ENCODE data around the gene TTLL8. TPM values are rescaled to one million over a fixed set of nuclear protein-coding genes. Genes with fewer than 3 reads are reported as not detected.

Gene TTLL8
- total RNA-seq, 1 experiment from 2014 or later = not detected

DNA sequence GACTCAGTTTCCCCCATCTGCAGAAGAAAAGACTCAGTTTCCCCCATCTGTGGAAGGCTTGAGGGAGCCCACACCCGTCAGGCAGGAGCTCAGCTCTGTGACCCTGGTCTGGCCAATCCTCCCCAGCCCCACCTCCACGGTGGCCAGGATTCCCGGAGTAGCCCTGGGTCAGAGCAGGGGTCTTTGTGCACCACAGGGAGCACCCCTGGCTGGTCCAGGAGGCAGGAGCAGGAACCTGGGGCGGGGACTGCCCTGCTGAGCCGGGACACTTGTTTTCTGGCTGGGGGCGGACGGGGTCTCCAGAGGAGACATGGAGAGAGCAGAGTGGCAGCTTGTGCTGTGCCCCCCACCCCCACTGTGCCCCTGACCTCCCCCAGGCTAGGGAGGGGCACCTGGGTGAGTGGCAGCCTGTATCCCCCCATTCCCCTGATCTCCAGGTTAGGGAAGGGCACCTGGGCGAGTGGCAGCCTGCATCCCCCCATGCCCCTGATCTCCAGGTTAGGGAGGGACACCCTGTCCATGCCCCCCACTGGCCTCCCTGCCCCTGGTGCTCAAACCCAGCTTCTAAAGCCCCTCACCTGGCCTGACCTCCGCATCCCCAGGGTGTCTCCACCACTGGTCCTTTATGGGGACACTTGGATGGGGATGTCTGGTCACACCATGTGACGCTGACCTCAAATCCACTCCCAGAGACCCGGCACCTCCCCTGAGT, 64.3 kb downstream of the TTLL8 start:
- H3K27me3 ChIP-seq (ENCODE audit: insufficient read depth, low read length) = no peaks in the 10 kb centered on the region
- ChIA-PET CTCF (interaction anchor here (1.5 to 2.3 kb wide), 2 partner anchors 13 to 63 kb away, joined by 3 to 8 read pairs; no protein-coding TSS in a partner anchor), POLR2A (no interaction called here), RAD21 (ENCODE audit: low non-redundant PET in 1 of 2, low total read pairs in 2 of 2, uncharacterized antibody in 2 of 2, unreplicated experiment in 2 of 2) (interaction anchor here in 1 of 2 experiments (0.8 kb wide), 1 partner anchor 23 kb away, joined by 3 read pairs; no protein-coding TSS in a partner anchor)
- no peak for TF ChIP-seq ELF1 (IDR thresholded peaks at IDR 0.05; ENCODE audit: borderline replicate concordance, low read depth)
- TF ChIP-seq, protein P1, sequence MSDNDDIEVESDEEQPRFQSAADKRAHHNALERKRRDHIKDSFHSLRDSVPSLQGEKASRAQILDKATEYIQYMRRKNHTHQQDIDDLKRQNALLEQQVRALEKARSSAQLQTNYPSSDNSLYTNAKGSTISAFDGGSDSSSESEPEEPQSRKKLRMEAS (IDR thresholded peaks at IDR 0.05) = no peak
- TF ChIP-seq SIN3A (IDR thresholded peaks at IDR 0.05; ENCODE audit: low read depth) = no peak
- TF ChIP-seq JUND (IDR thresholded peaks at IDR 0.05) = no peak
- no peak for TF ChIP-seq CEBPB (IDR thresholded peaks at IDR 0.05; ENCODE audit: low read depth)
- TF ChIP-seq, protein P2, sequence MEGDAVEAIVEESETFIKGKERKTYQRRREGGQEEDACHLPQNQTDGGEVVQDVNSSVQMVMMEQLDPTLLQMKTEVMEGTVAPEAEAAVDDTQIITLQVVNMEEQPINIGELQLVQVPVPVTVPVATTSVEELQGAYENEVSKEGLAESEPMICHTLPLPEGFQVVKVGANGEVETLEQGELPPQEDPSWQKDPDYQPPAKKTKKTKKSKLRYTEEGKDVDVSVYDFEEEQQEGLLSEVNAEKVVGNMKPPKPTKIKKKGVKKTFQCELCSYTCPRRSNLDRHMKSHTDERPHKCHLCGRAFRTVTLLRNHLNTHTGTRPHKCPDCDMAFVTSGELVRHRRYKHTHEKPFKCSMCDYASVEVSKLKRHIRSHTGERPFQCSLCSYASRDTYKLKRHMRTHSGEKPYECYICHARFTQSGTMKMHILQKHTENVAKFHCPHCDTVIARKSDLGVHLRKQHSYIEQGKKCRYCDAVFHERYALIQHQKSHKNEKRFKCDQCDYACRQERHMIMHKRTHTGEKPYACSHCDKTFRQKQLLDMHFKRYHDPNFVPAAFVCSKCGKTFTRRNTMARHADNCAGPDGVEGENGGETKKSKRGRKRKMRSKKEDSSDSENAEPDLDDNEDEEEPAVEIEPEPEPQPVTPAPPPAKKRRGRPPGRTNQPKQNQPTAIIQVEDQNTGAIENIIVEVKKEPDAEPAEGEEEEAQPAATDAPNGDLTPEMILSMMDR (IDR thresholded peaks at IDR 0.05 in 2 of 3, conservative IDR thresholded peaks at IDR 0.05 in 1 of 3; ENCODE audit: borderline replicate concordance in 1 of 3, insufficient read depth in 1 of 3, low read depth in 2 of 3, low read length in 2 of 3) = no peak
- no peak for TF ChIP-seq EGR1 (IDR thresholded peaks at IDR 0.05; ENCODE audit: low read depth)
- TF ChIP-seq TCF7L2 (IDR thresholded peaks at IDR 0.05; ENCODE audit: borderline replicate concordance, extremely low read depth, insufficient read depth, insufficient read length) = no peak
- TF ChIP-seq YY1 (IDR thresholded peaks at IDR 0.05; ENCODE audit: extremely low read depth, insufficient replicate concordance, low read depth, low read length) = no peak
- TF ChIP-seq, protein P3, sequence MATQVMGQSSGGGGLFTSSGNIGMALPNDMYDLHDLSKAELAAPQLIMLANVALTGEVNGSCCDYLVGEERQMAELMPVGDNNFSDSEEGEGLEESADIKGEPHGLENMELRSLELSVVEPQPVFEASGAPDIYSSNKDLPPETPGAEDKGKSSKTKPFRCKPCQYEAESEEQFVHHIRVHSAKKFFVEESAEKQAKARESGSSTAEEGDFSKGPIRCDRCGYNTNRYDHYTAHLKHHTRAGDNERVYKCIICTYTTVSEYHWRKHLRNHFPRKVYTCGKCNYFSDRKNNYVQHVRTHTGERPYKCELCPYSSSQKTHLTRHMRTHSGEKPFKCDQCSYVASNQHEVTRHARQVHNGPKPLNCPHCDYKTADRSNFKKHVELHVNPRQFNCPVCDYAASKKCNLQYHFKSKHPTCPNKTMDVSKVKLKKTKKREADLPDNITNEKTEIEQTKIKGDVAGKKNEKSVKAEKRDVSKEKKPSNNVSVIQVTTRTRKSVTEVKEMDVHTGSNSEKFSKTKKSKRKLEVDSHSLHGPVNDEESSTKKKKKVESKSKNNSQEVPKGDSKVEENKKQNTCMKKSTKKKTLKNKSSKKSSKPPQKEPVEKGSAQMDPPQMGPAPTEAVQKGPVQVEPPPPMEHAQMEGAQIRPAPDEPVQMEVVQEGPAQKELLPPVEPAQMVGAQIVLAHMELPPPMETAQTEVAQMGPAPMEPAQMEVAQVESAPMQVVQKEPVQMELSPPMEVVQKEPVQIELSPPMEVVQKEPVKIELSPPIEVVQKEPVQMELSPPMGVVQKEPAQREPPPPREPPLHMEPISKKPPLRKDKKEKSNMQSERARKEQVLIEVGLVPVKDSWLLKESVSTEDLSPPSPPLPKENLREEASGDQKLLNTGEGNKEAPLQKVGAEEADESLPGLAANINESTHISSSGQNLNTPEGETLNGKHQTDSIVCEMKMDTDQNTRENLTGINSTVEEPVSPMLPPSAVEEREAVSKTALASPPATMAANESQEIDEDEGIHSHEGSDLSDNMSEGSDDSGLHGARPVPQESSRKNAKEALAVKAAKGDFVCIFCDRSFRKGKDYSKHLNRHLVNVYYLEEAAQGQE (IDR thresholded peaks at IDR 0.05; ENCODE audit: low read depth) = no peak
- TF ChIP-seq EZH2 (IDR thresholded peaks at IDR 0.05) = no peak
- no peak for TF ChIP-seq POLR2AphosphoS5 (IDR thresholded peaks at IDR 0.05; ENCODE audit: low read depth, low read length)
- TF ChIP-seq, protein P4, sequence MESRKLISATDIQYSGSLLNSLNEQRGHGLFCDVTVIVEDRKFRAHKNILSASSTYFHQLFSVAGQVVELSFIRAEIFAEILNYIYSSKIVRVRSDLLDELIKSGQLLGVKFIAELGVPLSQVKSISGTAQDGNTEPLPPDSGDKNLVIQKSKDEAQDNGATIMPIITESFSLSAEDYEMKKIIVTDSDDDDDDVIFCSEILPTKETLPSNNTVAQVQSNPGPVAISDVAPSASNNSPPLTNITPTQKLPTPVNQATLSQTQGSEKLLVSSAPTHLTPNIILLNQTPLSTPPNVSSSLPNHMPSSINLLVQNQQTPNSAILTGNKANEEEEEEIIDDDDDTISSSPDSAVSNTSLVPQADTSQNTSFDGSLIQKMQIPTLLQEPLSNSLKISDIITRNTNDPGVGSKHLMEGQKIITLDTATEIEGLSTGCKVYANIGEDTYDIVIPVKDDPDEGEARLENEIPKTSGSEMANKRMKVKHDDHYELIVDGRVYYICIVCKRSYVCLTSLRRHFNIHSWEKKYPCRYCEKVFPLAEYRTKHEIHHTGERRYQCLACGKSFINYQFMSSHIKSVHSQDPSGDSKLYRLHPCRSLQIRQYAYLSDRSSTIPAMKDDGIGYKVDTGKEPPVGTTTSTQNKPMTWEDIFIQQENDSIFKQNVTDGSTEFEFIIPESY (IDR thresholded peaks at IDR 0.05; ENCODE audit: extremely low read depth, insufficient replicate concordance, low read length) = no peak
- no peak for TF ChIP-seq RAD21 (IDR thresholded peaks at IDR 0.05; ENCODE audit: low read depth)
- TF ChIP-seq, protein P5, sequence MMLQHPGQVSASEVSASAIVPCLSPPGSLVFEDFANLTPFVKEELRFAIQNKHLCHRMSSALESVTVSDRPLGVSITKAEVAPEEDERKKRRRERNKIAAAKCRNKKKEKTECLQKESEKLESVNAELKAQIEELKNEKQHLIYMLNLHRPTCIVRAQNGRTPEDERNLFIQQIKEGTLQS (IDR thresholded peaks at IDR 0.05) = no peak
- TF ChIP-seq POLR2A (IDR thresholded peaks at IDR 0.05; ENCODE audit: borderline replicate concordance, extremely low read depth, insufficient read depth, insufficient read length) = no peak
- no peak for TF ChIP-seq ZNF274 (IDR thresholded peaks at IDR 0.05; ENCODE audit: low read depth, low read length)
- H3K4me2 ChIP-seq (ENCODE audit: low read length) = peak overlapping the region; percentile 17; the same call in 1 of the 2 replicates
- H4K20me1 ChIP-seq (ENCODE audit: insufficient read depth) = no peaks in the 10 kb centered on the region
- H3K36me3 ChIP-seq (ENCODE audit: control insufficient read depth in 1 of 2, insufficient read depth in 2 of 2, low read length in 2 of 2) = no peaks in the 10 kb centered on the region
- peaks cover 0 to 14% of the 10 kb centered on the region in 2 experiments; a peak in 1 of 4 replicates for H3K4me1 ChIP-seq (ENCODE audit: control insufficient read depth in 1 of 2, insufficient read depth in 2 of 2, low read length in 2 of 2)
- 0 out of 4 replicates have a peak, but pooled peaks cover 4 to 6% of the 10 kb centered on the region in 2 experiments for H3K9me3 ChIP-seq (ENCODE audit: control insufficient read depth in 1 of 2, insufficient read depth in 1 of 2, low read depth in 1 of 2, low read length in 2 of 2)
- intact Hi-C loops (cut with micrococcal nuclease) = loop anchor here (1.0 kb wide), 1 partner anchor 63 kb away; no protein-coding TSS in a partner anchor
- no peak overlapping the region for H3K9ac ChIP-seq (ENCODE audit: low read length)
- no peak overlapping the region for H2AFZ ChIP-seq (ENCODE audit: low read depth, low read length, poor library complexity, severe bottlenecking)
- no peaks in the 10 kb centered on the region for H3K79me2 ChIP-seq (ENCODE audit: insufficient read depth, low read length)
- H3K9me2 ChIP-seq (ENCODE audit: insufficient read depth) = no peaks in the 10 kb centered on the region
- peak; percentile 37 for ATAC-seq
- no peak overlapping the region for H3K4me3 ChIP-seq (replicated peaks in 1 of 2; ENCODE audit: low read depth in 1 of 2, low read length in 2 of 2)
- H3K27ac ChIP-seq (ENCODE audit: low read depth, low read length) = no peak overlapping the region
- no peak for DNase-seq (ENCODE audit: low read depth, low spot score)
- no TSS peak for BruUV-seq (replicated peaks)

All from HCT116 (cell line).